ENCODE measurements around the gene UQCRH. TPM values are rescaled to one million over a fixed set of nuclear protein-coding genes. Genes with fewer than 3 reads are reported as not detected.

Gene UQCRH
- total and polyA plus RNA-seq, 2 of the 4 experiments (the other 2 are of a cell fraction), result 347 to 736 TPM

GRCh38 chr1:46317323-46317722 is 13.8 kb downstream of the UQCRH start:
- Histone ChIP-seq H4K5ac (ENCODE audit: low read depth, low read length) (no peak overlapping the region), H2AK5ac (ENCODE audit: low read depth, low read length) (no peak overlapping the region), H4K20me1 (ENCODE audit: insufficient read depth, low read length) (no peaks in the 10 kb centered on the region; the same call in none of the 2 replicates), H4K8ac (ENCODE audit: low read depth in 2 of 2, low read length in 2 of 2) (no peak overlapping the region), H2BK15ac (ENCODE audit: low read depth, low read length) (no peak overlapping the region), H2AK9ac (replicated peaks; ENCODE audit: low read depth, low read length, poor library complexity) (no peak overlapping the region), H3K4me3 (ENCODE audit: insufficient read depth, low read depth, low read length) (no peak overlapping the region), H2AFZ (replicated peaks; ENCODE audit: low read length, poor library complexity) (no peak overlapping the region), H3K27ac (ENCODE audit: insufficient read depth, low read length) (no peak overlapping the region), H3K27me3 (ENCODE audit: control insufficient read depth, insufficient read depth, low read length) (no peaks in the 10 kb centered on the region), H3K14ac (replicated peaks; ENCODE audit: low read depth, low read length) (no peak overlapping the region), H3K9me3 (ENCODE audit: control insufficient read depth, insufficient read depth, low read length) (no peaks in the 10 kb centered on the region), H3K36me3 (ENCODE audit: control insufficient read depth, insufficient read depth, low read length) (peaks cover 23% of the 10 kb centered on the region), H3K4me1 (ENCODE audit: control insufficient read depth, insufficient read depth, low read length) (no peaks in the 10 kb centered on the region), H2BK120ac (ENCODE audit: low read depth, low read length) (no peak overlapping the region), H4K91ac (ENCODE audit: insufficient read depth, low read depth, low read length) (no peak overlapping the region), H3K18ac (ENCODE audit: low read depth, low read length) (no peak overlapping the region), H3K23ac (ENCODE audit: low read depth, low read length) (no peak overlapping the region), H3K56ac (ENCODE audit: extremely low read depth, insufficient read depth, low read length) (no peak overlapping the region), H3K9ac (ENCODE audit: low read depth, low read length) (no peak overlapping the region), H2BK5ac (ENCODE audit: low read depth, low read length, poor library complexity, severe bottlenecking) (no peak overlapping the region), H3K4ac (ENCODE audit: low read depth, low read length) (no peak overlapping the region), H3K9me1 (ENCODE audit: insufficient read depth, low read length) (0 out of 2 replicates have a peak, but pooled peaks cover 3% of the 10 kb centered on the region), H2BK20ac (ENCODE audit: low read depth, low read length) (no peak overlapping the region), H3K4me2 (ENCODE audit: low read depth, low read length) (no peak overlapping the region), H3K79me1 (ENCODE audit: low read depth in 1 of 2, low read length in 2 of 2) (no peaks in the 10 kb centered on the region)
- intact Hi-C loops (cut with micrococcal nuclease), result no loop called here
- TF ChIP-seq RFX5 (IDR thresholded peaks at IDR 0.05; ENCODE audit: low read depth, low read length) (no peak), RAD21 (IDR thresholded peaks at IDR 0.05; ENCODE audit: low read length) (no peak), MXI1 (IDR thresholded peaks at IDR 0.05; ENCODE audit: borderline replicate concordance, low read depth, low read length) (no peak), CTCF (conservative IDR thresholded peaks at IDR 0.05; ENCODE audit: low read depth, low read length) (no peak), CEBPB (IDR thresholded peaks at IDR 0.05; ENCODE audit: low read depth, low read length) (no peak), RCOR1 (IDR thresholded peaks at IDR 0.05; ENCODE audit: insufficient replicate concordance, low read length) (no peak), FOS (IDR thresholded peaks at IDR 0.05; ENCODE audit: low read depth, low read length) (no peak), POLR2A (IDR thresholded peaks at IDR 0.05; ENCODE audit: low read depth, low read length) (no peak), MAZ (IDR thresholded peaks at IDR 0.05; ENCODE audit: borderline replicate concordance, low read depth, low read length) (no peak), CHD1 (IDR thresholded peaks at IDR 0.05; ENCODE audit: low read depth, low read length) (no peak), MAFK (IDR thresholded peaks at IDR 0.05; ENCODE audit: low read depth, low read length) (no peak), BHLHE40 (IDR thresholded peaks at IDR 0.05; ENCODE audit: low read depth, low read length) (no peak), ELK1 (IDR thresholded peaks at IDR 0.05; ENCODE audit: borderline replicate concordance, low read depth, low read length) (no peak), NFE2L2 (IDR thresholded peaks at IDR 0.05; ENCODE audit: low read depth, low read length) (no peak), SMC3 (IDR thresholded peaks at IDR 0.05; ENCODE audit: low read depth, low read length) (no peak)
- TF ChIP-seq, protein P1, sequence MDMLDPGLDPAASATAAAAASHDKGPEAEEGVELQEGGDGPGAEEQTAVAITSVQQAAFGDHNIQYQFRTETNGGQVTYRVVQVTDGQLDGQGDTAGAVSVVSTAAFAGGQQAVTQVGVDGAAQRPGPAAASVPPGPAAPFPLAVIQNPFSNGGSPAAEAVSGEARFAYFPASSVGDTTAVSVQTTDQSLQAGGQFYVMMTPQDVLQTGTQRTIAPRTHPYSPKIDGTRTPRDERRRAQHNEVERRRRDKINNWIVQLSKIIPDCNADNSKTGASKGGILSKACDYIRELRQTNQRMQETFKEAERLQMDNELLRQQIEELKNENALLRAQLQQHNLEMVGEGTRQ (IDR thresholded peaks at IDR 0.05; ENCODE audit: low read depth, low read length), result no peak
- ChIA-PET CTCF (no interaction called here), POLR2A (ENCODE audit: unreplicated experiment) (no interaction called here)
- DNase-seq (no peak), ATAC-seq (ENCODE audit: low read depth) (no peak)
- BruUV-seq (replicated peaks), result no TSS peak
- dilution Hi-C loops (cut with HindIII; ENCODE audit: low sequenced_read_pairs, unreplicated experiment), result no loop called here
- in situ Hi-C loops (cut with MboI; ENCODE audit: low sequenced_read_pairs), result no loop called here
- WGBS, 2 experiments (ENCODE audit: extremely low coverage in 2 of 2, insufficient read length in 1 of 2), result no CpG with 5 or more reads among the region's 1 CpG

Data from IMR-90 (cell line).